ENCODE data around the gene GLOD5.

- TF ChIP-seq KLF10 (tag by site-specific recombination; IDR thresholded peaks at IDR 0.05) = no peak
- no peak for TF ChIP-seq ZBTB21 (tag by site-specific recombination; IDR thresholded peaks at IDR 0.05)
- TF ChIP-seq REST (tag by site-specific recombination; IDR thresholded peaks at IDR 0.05) = no peak
- TF ChIP-seq ZNF670 (tag by site-specific recombination; IDR thresholded peaks at IDR 0.05; ENCODE audit: low read depth) = no peak
- TF ChIP-seq, protein P1, sequence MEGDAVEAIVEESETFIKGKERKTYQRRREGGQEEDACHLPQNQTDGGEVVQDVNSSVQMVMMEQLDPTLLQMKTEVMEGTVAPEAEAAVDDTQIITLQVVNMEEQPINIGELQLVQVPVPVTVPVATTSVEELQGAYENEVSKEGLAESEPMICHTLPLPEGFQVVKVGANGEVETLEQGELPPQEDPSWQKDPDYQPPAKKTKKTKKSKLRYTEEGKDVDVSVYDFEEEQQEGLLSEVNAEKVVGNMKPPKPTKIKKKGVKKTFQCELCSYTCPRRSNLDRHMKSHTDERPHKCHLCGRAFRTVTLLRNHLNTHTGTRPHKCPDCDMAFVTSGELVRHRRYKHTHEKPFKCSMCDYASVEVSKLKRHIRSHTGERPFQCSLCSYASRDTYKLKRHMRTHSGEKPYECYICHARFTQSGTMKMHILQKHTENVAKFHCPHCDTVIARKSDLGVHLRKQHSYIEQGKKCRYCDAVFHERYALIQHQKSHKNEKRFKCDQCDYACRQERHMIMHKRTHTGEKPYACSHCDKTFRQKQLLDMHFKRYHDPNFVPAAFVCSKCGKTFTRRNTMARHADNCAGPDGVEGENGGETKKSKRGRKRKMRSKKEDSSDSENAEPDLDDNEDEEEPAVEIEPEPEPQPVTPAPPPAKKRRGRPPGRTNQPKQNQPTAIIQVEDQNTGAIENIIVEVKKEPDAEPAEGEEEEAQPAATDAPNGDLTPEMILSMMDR (tag by site-specific recombination; IDR thresholded peaks at IDR 0.05) = no peak
- TF ChIP-seq ZNF221 (tag by site-specific recombination; IDR thresholded peaks at IDR 0.05; ENCODE audit: borderline replicate concordance) = no peak
- no peak for TF ChIP-seq ZNF514 (tag by site-specific recombination; IDR thresholded peaks at IDR 0.05)
- no peak for TF ChIP-seq SETDB1 (IDR thresholded peaks at IDR 0.05; ENCODE audit: insufficient read length, low read length)
- no peak for TF ChIP-seq ZNF398 (tag by site-specific recombination; IDR thresholded peaks at IDR 0.05)
- TF ChIP-seq ZNF747 (tag by site-specific recombination; IDR thresholded peaks at IDR 0.05) = no peak
Observed at GRCh38 chrX:48787505-48788443, 26.2 kb downstream of the GLOD5 start.

All from HEK293 (cell line).